HG02870 (cell line): ENCODE data around the gene MPDU1.

Experiments used
- ATAC-seq: cut with Tn5 transposase; IDR thresholded peaks from one replicate; pipeline ENCODE4 v1.9.1; 2021; ENCODE audit warnings: mild to moderate bottlenecking, moderate library complexity; ENCODE audit not compliant: unreplicated experiment

The MPDU1 gene

GRCh38 chr17:7560172-7561027, 23.3 kb upstream of the MPDU1 start:
- no peak for ATAC-seq

GRCh38 chr17:7561028-7561575, 22.6 kb upstream of the MPDU1 start:
- ATAC-seq, result peak; percentile 55

- peak; percentile 68 for ATAC-seq
These were observed 22.0 kb upstream of the MPDU1 start, which contains the start of gene SENP3 for GRCh38 chr17:7561589-7562207. TSS of gene SENP3 (plus strand) at chr17:7561919. CDS start at chr17:7563077, 1,158 bp downstream.

- no peak for ATAC-seq
These were observed 21.4 kb upstream of the MPDU1 start for GRCh38 chr17:7562208-7562605.

GRCh38 chr17:7563115-7563869, 20.4 kb upstream of the MPDU1 start:
- ATAC-seq, result no peak

GRCh38 chr17:7569571-7569970, 14.1 kb upstream of the MPDU1 start:
- ATAC-seq, result no peak

- no peak for ATAC-seq
These were observed 13.3 kb upstream of the MPDU1 start for GRCh38 chr17:7570351-7570750.

- ATAC-seq, result no peak
These were observed 11.4 kb upstream of the MPDU1 start for GRCh38 chr17:7572338-7572587.

GRCh38 chr17:7572588-7573323, 10.9 kb upstream of the MPDU1 start:
- ATAC-seq, result peak; percentile 88

GRCh38 chr17:7573324-7574080, 10.2 kb upstream of the MPDU1 start:
- no peak for ATAC-seq

GRCh38 chr17:7574176-7574953, 9.3 kb upstream of the MPDU1 start:
- no peak for ATAC-seq

GRCh38 chr17:7575481-7575883, 8.2 kb upstream of the MPDU1 start:
- ATAC-seq, result no peak

GRCh38 chr17:7575959-7576358, 7.7 kb upstream of the MPDU1 start:
- ATAC-seq, result no peak

GRCh38 chr17:7576432-7576937, 7.2 kb upstream of the MPDU1 start:
- no peak for ATAC-seq

- no peak for ATAC-seq
These were observed 6.1 kb upstream of the MPDU1 start for GRCh38 chr17:7577327-7578199.

GRCh38 chr17:7579001-7579833, 4.4 kb upstream of the MPDU1 start, which contains the start of gene CD68:
TSS of gene CD68 (plus strand) at chr17:7579638. CDS start at chr17:7579678, 40 bp downstream.
- peak; percentile 55 for ATAC-seq
